BLaER1 (cell line): ENCODE data around the gene CA10.

Experiments
- H3K27ac ChIP-seq: shearing (Covaris generic); formaldehyde crosslinking; 2 replicates; pipeline ENCODE4 v1.8.1; 2022
- H3K27me3 ChIP-seq: shearing (Covaris generic); formaldehyde crosslinking; 2 replicates; pipeline ENCODE4 v1.8.1; 2022
- H3K36me3 ChIP-seq: shearing (Covaris generic); formaldehyde crosslinking; 2 replicates; pipeline ENCODE4 v1.8.1; 2022
- H3K4me1 ChIP-seq: shearing (Covaris generic); formaldehyde crosslinking; 2 replicates; pipeline ENCODE4 v1.8.1; 2022
- H3K4me2 ChIP-seq: shearing (Covaris generic); formaldehyde crosslinking; 2 replicates; pipeline ENCODE4 v1.8.1; 2022
- H3K4me3 ChIP-seq: shearing (Covaris generic); formaldehyde crosslinking; 2 replicates; pipeline ENCODE4 v1.8.1; 2022
- H3K9ac ChIP-seq: shearing (Covaris generic); formaldehyde crosslinking; 2 replicates; pipeline ENCODE4 v1.8.1; 2022
- H3K9me3 ChIP-seq: shearing (Covaris generic); formaldehyde crosslinking; 2 replicates; pipeline ENCODE4 v1.8.1; 2022
- H4K20me1 ChIP-seq: shearing (Covaris generic); formaldehyde crosslinking; 2 replicates; pipeline ENCODE4 v1.8.1; 2022
- Cebpa-rat ChIP-seq: shearing (Covaris generic); IDR thresholded peaks from 2 replicates; pipeline ENCODE4 v1.8.1; 2022

CA10 gene

GRCh38 chr17:51935477-51935876 is 223.0 kb downstream of the CA10 start:
- no peaks in the 10 kb centered on the region for H3K36me3 ChIP-seq
- no peaks in the 10 kb centered on the region for H4K20me1 ChIP-seq
- H3K9me3 ChIP-seq, result no peaks in the 10 kb centered on the region
- no peaks in the 10 kb centered on the region for H3K4me1 ChIP-seq
- no peak overlapping the region for H3K9ac ChIP-seq
- H3K4me2 ChIP-seq, result no peak overlapping the region
- no peak overlapping the region for H3K27ac ChIP-seq
- H3K27me3 ChIP-seq, result no peaks in the 10 kb centered on the region
- H3K4me3 ChIP-seq, result no peak overlapping the region
- TF ChIP-seq Cebpa-rat, result no peak

- H3K4me3 ChIP-seq, result no peak overlapping the region
- TF ChIP-seq Cebpa-rat, result no peak
- H3K4me2 ChIP-seq, result no peak overlapping the region
These were observed 224.9 kb downstream of the CA10 start for GRCh38 chr17:51933647-51934046.

GRCh38 chr17:51926448-51926847 is 232.1 kb downstream of the CA10 start:
- H3K4me3 ChIP-seq, result no peak overlapping the region
- TF ChIP-seq Cebpa-rat, result no peak
- H3K4me1 ChIP-seq, result no peaks in the 10 kb centered on the region
- no peak overlapping the region for H3K27ac ChIP-seq
- no peaks in the 10 kb centered on the region for H4K20me1 ChIP-seq
- no peaks in the 10 kb centered on the region for H3K9me3 ChIP-seq
- H3K4me2 ChIP-seq, result no peak overlapping the region
- H3K9ac ChIP-seq, result no peak overlapping the region
- H3K27me3 ChIP-seq, result no peaks in the 10 kb centered on the region
- H3K36me3 ChIP-seq, result no peaks in the 10 kb centered on the region

More at GRCh38 chr17:51933647-51934046, 224.9 kb downstream of the CA10 start:
- no peak overlapping the region for H3K9ac ChIP-seq
- H3K4me1 ChIP-seq, result no peaks in the 10 kb centered on the region
- no peak overlapping the region for H3K27ac ChIP-seq
- H3K9me3 ChIP-seq, result no peaks in the 10 kb centered on the region
- no peaks in the 10 kb centered on the region for H4K20me1 ChIP-seq
- H3K36me3 ChIP-seq, result no peaks in the 10 kb centered on the region
- no peaks in the 10 kb centered on the region for H3K27me3 ChIP-seq

- H4K20me1 ChIP-seq, result no peaks in the 10 kb centered on the region
- no peaks in the 10 kb centered on the region for H3K27me3 ChIP-seq
- no peak overlapping the region for H3K27ac ChIP-seq
- H3K36me3 ChIP-seq, result no peaks in the 10 kb centered on the region
- H3K9me3 ChIP-seq, result no peaks in the 10 kb centered on the region
- H3K9ac ChIP-seq, result no peak overlapping the region
- no peaks in the 10 kb centered on the region for H3K4me1 ChIP-seq
- no peak for TF ChIP-seq Cebpa-rat
- no peak overlapping the region for H3K4me2 ChIP-seq
- H3K4me3 ChIP-seq, result no peak overlapping the region
These were observed 237.0 kb downstream of the CA10 start for GRCh38 chr17:51921500-51921899.

GRCh38 chr17:51914577-51914976 is 243.9 kb downstream of the CA10 start:
- no peaks in the 10 kb centered on the region for H4K20me1 ChIP-seq
- H3K27me3 ChIP-seq, result no peaks in the 10 kb centered on the region
- no peaks in the 10 kb centered on the region for H3K9me3 ChIP-seq
- no peak overlapping the region for H3K9ac ChIP-seq
- H3K4me2 ChIP-seq, result no peak overlapping the region
- no peak overlapping the region for H3K4me3 ChIP-seq
- no peak for TF ChIP-seq Cebpa-rat
- H3K36me3 ChIP-seq, result no peaks in the 10 kb centered on the region
- no peaks in the 10 kb centered on the region for H3K4me1 ChIP-seq
- H3K27ac ChIP-seq, result no peak overlapping the region

- Histone ChIP-seq H3K4me2 (no peak overlapping the region), H3K9ac (no peak overlapping the region), H3K4me1 (no peaks in the 10 kb centered on the region), H3K9me3 (no peaks in the 10 kb centered on the region), H3K27me3 (no peaks in the 10 kb centered on the region), H4K20me1 (no peaks in the 10 kb centered on the region), H3K27ac (no peak overlapping the region), H3K4me3 (no peak overlapping the region), H3K36me3 (no peaks in the 10 kb centered on the region)
- no peak for TF ChIP-seq Cebpa-rat
These were observed 244.9 kb downstream of the CA10 start for GRCh38 chr17:51913491-51914205.

- H3K9me3 ChIP-seq, result no peaks in the 10 kb centered on the region
- no peaks in the 10 kb centered on the region for H4K20me1 ChIP-seq
- H3K9ac ChIP-seq, result no peak overlapping the region
- no peaks in the 10 kb centered on the region for H3K27me3 ChIP-seq
- H3K4me2 ChIP-seq, result no peak overlapping the region
- no peaks in the 10 kb centered on the region for H3K4me1 ChIP-seq
- H3K27ac ChIP-seq, result no peak overlapping the region
- H3K36me3 ChIP-seq, result no peaks in the 10 kb centered on the region
- H3K4me3 ChIP-seq, result no peak overlapping the region
- no peak for TF ChIP-seq Cebpa-rat
These were observed 245.6 kb downstream of the CA10 start for GRCh38 chr17:51912939-51913338.

GRCh38 chr17:51911237-51911636 is 247.3 kb downstream of the CA10 start:
- TF ChIP-seq Cebpa-rat, result no peak
- H3K27me3 ChIP-seq, result no peaks in the 10 kb centered on the region
- peaks cover 4% of the 10 kb centered on the region; the same call in 1 of the 2 replicates for H3K4me1 ChIP-seq
- no peak overlapping the region for H3K4me2 ChIP-seq
- H3K4me3 ChIP-seq, result no peak overlapping the region
- no peaks in the 10 kb centered on the region for H4K20me1 ChIP-seq
- H3K9me3 ChIP-seq, result no peaks in the 10 kb centered on the region
- no peak overlapping the region for H3K27ac ChIP-seq
- no peak overlapping the region for H3K9ac ChIP-seq
- H3K36me3 ChIP-seq, result no peaks in the 10 kb centered on the region

- Histone ChIP-seq H3K9ac (no peak overlapping the region), H3K36me3 (no peaks in the 10 kb centered on the region), H3K4me3 (no peak overlapping the region), H3K27ac (no peak overlapping the region), H3K9me3 (no peaks in the 10 kb centered on the region), H3K4me2 (no peak overlapping the region), H3K27me3 (no peaks in the 10 kb centered on the region), H4K20me1 (no peaks in the 10 kb centered on the region), H3K4me1 (peaks cover 4% of the 10 kb centered on the region; the same call in 1 of the 2 replicates)
- TF ChIP-seq Cebpa-rat, result no peak
These were observed 248.5 kb downstream of the CA10 start for GRCh38 chr17:51909971-51910370.

- Histone ChIP-seq H3K27ac (no peak overlapping the region), H3K4me1 (peaks cover 4% of the 10 kb centered on the region; the same call in 1 of the 2 replicates), H3K27me3 (no peaks in the 10 kb centered on the region), H4K20me1 (no peaks in the 10 kb centered on the region), H3K36me3 (no peaks in the 10 kb centered on the region), H3K9ac (no peak overlapping the region), H3K4me3 (no peak overlapping the region), H3K4me2 (no peak overlapping the region), H3K9me3 (no peaks in the 10 kb centered on the region)
- TF ChIP-seq Cebpa-rat, result no peak
These were observed 249.5 kb downstream of the CA10 start for GRCh38 chr17:51908841-51909537.
